HG03520 (cell line): Measurements from ENCODE around the gene ARAP1.

Source experiments
- ATAC-seq: cut with Tn5 transposase; IDR thresholded peaks from one replicate; pipeline ENCODE4 v1.9.1; 2021; ENCODE audit warnings: mild to moderate bottlenecking, moderate library complexity; ENCODE audit not compliant: unreplicated experiment

ARAP1 gene

GRCh38 chr11:72642043-72642883, 109.9 kb downstream of the ARAP1 start:
- no peak for ATAC-seq

- ATAC-seq: no peak
Measured at GRCh38 chr11:72641522-72642042, 110.6 kb downstream of the ARAP1 start.

GRCh38 chr11:72639502-72640375, 112.5 kb downstream of the ARAP1 start:
- no peak for ATAC-seq

GRCh38 chr11:72637926-72638325, 114.3 kb downstream of the ARAP1 start:
- no peak for ATAC-seq

GRCh38 chr11:72637198-72637597, 115.0 kb downstream of the ARAP1 start:
- no peak for ATAC-seq

GRCh38 chr11:72636376-72636775, 115.8 kb downstream of the ARAP1 start:
- ATAC-seq: no peak

GRCh38 chr11:72635933-72636332, 116.3 kb downstream of the ARAP1 start:
- no peak for ATAC-seq

- ATAC-seq: no peak
Measured at GRCh38 chr11:72635309-72635915, 116.8 kb downstream of the ARAP1 start.
